OCI-M1 (cell line): ENCODE measurements around the gene SPG21.

Experiments used
- DNase-seq: peaks from one replicate; lab custom pipeline; 2025; lab: John Stamatoyannopoulos, UW

The SPG21 gene

GRCh38 chr15:64991536-64992135, 1.9 kb upstream of the SPG21 start:
- no peak for DNase-seq

- DNase-seq: no peak
Observed at GRCh38 chr15:64990168-64990470, 405 bp upstream of the SPG21 start.

- DNase-seq: no peak
Observed at GRCh38 chr15:64987136-64987535, 2.6 kb downstream of the SPG21 start.

GRCh38 chr15:64985366-64986033, 4.2 kb downstream of the SPG21 start:
- DNase-seq: no peak

GRCh38 chr15:64982472-64982871, 7.2 kb downstream of the SPG21 start:
- DNase-seq: no peak

GRCh38 chr15:64981812-64982431, 7.8 kb downstream of the SPG21 start:
- no peak for DNase-seq

GRCh38 chr15:64979252-64979710, 10.4 kb downstream of the SPG21 start:
- DNase-seq: no peak

- no peak for DNase-seq
Observed at GRCh38 chr15:64975390-64975789, 14.3 kb downstream of the SPG21 start.

GRCh38 chr15:64970698-64971097, 19.0 kb downstream of the SPG21 start:
- no peak for DNase-seq

GRCh38 chr15:64969401-64969800, 20.3 kb downstream of the SPG21 start:
- no peak for DNase-seq

- DNase-seq: no peak
Observed at GRCh38 chr15:64961013-64961412, 28.7 kb downstream of the SPG21 start.

GRCh38 chr15:64960153-64960552, 29.6 kb downstream of the SPG21 start:
- no peak for DNase-seq

GRCh38 chr15:64959128-64959527, 30.6 kb downstream of the SPG21 start:
- DNase-seq: no peak

- DNase-seq: no peak
Observed at GRCh38 chr15:64954395-64954794, 35.3 kb downstream of the SPG21 start.

GRCh38 chr15:64951777-64952418, 37.8 kb downstream of the SPG21 start:
- DNase-seq: no peak

- DNase-seq: no peak
Observed at GRCh38 chr15:64950888-64951287, 38.8 kb downstream of the SPG21 start.

GRCh38 chr15:64949383-64950186, 40.1 kb downstream of the SPG21 start:
- no peak for DNase-seq

GRCh38 chr15:64948916-64949315, 40.8 kb downstream of the SPG21 start:
- no peak for DNase-seq

- DNase-seq: no peak
Observed at GRCh38 chr15:64947211-64947610, 42.5 kb downstream of the SPG21 start.

GRCh38 chr15:64944961-64945360, 44.8 kb downstream of the SPG21 start:
- DNase-seq: no peak

- no peak for DNase-seq
Observed at GRCh38 chr15:64943512-64944225, 46.0 kb downstream of the SPG21 start.

- DNase-seq: no peak
Observed at GRCh38 chr15:64942356-64942755, 47.4 kb downstream of the SPG21 start.
